ENCODE results near the gene USP31.
"Not testable (repeated sequence)": the region's sequence is repeated elsewhere in the genome, so short reads cannot be mapped to it uniquely, and the experiment has no call there.

USP31 gene

DNA sequence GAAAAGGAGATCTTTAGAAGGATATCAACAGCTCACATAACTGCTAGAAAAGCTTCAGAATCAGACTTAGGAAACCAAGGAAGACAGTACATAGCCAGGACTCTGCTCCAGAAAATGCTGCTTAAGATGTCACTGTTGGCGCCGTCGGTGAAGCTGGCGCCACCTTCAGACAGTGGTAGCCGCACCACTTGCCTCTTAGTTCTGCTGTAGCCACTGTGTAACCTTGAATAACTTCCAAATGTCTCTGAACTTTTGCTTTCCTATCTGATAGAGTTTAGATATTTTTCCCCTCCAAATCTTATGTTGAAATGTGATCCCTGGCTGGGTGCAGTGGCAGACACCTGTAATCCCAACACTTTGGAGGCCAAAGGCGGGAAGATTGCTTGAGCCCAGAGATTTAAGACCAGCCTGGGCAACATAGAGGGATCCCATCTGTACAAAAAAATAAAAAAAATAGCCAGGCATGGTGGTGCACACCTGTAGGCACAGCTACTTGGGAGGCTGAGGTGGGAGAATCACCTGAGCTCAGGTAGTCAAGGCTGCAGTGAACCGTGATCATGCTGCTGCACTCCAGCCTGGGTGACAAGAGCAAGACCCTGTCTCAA is 6.3 kb upstream of the USP31 start:
- peak in 1 of 2 experiments; percentile 1 for DNase-seq

DNA sequence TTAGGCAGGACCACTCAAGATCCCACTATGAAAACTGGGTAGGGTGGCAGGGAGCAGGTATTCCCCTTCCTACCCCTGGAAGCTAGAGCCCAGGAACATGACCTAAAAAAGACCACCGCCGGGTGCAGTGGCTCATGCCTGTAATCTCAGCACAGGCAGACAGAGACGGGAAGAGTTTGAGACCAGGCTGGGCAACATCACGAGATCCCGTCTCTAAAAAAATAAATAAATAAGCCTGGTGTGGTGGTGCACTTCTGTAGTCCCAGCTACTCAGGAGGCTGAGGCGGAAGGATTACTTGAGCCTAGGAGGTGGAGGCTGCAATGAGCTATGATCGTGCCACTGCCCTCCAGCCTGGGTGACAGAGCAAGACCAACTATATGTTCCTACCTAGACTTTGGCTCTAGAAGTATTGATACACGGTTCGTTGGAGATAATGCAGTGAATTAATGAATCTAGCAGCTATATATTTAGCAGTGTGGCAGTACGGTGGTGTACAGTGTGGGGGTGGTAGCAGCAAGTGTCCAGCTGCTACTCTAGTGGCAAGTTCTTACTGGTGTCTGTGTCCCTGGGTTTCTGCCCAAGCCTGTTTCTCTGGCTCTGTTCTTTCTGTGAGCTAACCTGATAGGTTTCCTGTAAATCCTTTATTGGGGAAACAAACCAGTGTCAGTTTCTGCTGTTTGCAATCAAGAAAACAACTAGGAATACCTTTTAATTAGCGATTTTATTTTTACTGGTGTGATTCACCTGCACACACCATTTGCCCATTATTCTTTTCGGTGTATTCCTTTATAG is 3.3 kb upstream of the USP31 start:
- DNase-seq, result no peak

DNA sequence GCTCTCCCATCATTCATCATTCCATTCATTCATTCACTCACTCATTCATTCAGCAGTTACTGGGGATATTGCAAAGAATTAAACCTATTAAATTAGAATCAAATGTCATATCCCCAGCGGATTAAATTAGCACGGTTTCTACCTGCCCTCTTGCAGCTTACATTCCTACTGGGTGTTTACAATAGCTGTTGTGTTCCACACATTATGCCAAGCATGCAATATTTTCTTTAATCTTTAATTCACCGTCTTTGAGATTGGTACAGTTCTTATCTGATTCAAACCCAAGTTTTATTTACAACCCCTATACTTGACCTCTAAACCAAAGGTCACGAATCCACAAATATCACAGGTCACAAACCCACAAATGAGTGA is 727 bp upstream of the USP31 start:
- DNase-seq, result no peak

DNA sequence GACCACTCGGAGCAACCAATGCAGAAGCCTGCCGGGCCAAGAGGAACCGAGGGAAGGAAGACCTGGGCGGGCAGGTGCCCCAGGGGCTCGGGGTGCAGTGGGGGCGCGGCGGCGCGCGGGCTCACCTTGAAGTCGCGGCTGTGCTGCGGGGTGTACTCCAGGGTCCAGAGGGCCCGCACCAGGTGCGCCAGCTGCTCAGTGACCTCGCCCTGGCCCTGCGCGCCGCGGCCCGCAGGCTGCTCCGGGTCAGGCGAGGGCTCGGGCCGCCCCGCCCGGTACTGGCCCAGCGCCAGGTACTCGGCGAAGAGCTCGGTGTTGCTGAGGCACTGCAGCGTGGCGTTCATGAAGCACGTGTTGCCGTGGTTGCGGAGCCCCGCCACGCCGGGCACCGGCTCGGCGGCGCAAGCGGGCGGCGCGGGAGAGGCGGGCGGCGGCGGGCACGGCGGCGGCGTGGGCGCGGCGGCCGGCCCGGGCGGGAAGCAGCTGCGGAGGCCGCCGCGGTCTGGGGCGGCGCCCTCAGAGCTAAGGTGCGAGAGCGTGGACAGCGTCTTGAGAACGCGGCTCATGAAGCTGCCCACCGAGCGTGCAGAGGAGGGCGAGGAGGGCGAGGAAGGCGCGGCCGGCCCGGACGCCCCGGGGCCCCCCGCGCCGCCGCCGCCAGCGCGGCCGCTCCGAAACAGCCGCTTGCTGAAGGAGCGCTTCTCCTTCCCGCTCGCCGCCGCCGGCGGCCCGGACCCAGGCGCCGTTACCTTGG is 562 bp downstream of the USP31 start:
- DNase-seq, result peak in 1 of 2 experiments; percentile 61

DNA sequence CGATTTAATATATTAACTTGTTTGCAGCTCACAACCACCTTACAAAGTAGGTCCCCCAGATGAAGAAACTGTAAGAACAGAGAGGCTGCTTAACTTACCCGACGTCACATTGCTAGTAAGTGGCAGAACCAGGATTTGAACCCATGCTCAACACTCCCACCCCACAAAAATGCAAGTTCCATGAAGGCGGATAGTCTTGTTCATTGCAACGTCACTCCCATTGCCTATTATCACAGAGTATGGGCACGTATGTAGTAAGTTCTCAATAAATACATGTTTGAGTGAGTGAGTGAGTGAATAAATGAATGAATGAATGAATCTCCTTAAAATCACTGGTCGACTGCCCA is 1.1 kb downstream of the USP31 start:
- DNase-seq, result no peak

DNA sequence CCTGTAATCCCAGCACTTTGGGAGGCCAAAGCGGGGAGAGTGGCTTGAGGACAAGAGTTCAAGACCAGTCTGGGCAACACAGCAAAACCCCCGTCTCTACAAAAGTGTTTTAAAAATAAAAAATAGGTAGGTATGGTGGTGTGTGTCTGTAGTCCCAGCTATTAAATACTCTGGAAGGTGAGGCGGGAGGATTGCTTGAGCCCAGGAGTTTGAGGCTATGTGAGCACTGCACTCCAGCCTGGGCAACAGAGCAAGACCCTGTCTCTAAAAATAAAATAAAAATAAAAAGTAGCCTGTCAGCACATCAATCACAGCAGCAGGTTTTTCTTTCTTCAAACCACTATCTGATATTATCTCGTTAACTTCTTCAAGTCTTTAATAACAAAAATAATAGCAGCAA is 1.6 kb downstream of the USP31 start:
- DNase-seq, result no peak

DNA sequence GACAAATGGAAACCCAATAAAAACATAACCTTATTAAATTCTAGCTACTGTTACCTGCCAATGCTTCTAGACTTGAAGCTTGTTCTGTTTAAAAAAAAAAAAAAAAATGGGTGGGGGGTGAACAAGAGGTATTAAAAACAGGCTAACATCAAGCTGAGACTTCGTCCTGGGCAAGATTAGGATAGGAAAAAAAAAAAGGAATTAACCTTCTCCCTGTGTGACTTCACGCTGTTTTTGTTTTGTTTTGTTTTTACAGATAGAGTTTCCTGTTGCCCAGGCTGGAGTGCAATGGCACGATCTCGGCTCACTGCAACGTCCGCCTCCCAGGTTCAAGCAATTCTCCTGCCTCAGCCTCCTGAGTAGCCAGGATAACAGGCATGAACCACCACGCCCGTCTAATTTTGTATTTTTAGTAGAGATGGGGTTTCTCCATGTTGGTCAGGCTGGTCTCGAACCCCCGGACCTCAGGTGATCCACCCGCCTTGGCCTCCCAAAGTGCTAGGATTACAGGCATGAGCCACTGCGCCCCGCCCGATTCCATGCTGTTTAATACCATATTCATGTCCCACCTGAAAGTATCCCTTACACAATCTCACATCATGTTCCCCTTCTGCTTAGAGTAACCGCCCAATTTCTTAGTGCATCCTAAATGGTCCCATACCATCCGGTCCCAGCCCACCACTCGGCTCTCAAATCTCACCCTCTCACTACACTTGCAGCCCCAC is 2.2 kb downstream of the USP31 start:
- DNase-seq, result no peak

DNA sequence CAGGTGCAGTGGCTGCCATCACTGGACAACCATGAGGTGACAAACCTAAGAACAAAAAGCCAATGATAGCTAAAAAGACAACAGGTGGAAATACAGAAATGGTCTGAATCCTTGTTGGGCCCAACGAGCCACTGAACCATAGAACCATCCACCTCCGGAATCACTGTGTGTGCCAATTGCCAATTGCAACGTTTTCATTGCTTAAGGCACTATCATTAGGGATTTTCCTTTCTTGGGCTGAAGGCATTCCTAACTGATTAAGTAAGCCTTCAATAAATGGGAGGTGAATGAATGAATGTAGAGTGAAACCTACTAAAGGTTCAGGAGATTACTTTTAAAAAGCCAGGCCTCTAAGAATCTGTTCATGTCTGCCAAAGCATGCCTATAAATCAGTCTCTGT is 3.6 kb downstream of the USP31 start:
- no peak for DNase-seq

DNA sequence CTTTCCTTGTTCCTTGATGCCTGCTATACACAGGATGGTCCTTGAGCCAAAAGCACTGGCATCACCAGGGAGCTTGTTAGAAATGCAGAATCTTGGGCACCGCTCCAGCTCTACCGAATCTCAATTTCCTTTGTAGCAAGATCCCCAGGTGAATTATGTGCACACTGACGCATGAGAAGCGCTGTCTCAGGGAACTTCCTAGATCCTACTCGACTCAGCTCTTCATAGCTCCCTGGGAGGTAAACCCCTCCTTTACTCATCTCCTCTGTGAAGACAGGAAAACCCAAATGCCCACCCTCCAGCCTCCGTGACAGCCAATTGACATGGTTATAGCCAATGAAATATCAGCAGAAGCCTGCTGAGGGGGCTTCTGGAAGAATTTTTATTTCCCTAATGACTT is 4.1 kb downstream of the USP31 start:
- DNase-seq, result no peak

DNA sequence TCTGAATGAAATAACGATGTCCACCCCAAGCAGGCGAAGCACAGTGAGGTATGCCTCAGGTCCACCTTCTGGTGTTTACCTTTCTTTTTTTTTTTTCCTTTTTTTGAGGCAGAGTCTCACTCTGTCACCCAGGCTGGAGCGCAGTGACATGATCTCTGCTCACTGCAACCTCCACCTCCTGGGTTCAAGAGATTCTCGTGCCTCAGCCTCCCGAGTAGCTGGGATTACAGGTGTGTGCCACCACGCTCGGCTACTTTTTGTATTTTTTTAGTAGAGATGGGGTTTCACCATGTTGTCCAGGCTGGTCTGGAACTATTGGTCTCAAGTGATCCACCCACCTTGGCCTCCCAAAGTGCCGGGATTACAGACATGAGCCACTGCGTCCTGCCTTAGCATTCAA is 4.9 kb downstream of the USP31 start:
- DNase-seq, result not testable (repeated sequence)

DNA sequence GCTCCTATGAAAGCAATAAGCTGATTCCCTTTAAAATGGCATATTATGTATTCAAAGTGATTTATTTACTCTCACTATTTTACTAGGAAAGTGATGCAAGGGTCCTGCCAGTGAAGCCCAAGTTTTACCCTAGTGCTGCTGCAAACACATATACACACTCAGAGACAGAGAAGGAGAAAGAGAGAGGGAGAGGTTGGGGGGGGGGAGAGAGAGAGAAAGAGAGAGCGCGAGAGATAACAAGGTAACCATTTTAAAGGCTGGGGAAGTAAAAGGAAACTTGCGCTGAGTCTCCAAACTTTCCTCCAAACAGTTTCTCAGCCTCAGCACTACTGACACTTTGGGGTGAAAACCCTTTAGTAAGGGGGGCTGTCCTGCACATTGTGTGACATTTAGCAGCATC is 5.9 kb downstream of the USP31 start:
- no peak for DNase-seq

DNA sequence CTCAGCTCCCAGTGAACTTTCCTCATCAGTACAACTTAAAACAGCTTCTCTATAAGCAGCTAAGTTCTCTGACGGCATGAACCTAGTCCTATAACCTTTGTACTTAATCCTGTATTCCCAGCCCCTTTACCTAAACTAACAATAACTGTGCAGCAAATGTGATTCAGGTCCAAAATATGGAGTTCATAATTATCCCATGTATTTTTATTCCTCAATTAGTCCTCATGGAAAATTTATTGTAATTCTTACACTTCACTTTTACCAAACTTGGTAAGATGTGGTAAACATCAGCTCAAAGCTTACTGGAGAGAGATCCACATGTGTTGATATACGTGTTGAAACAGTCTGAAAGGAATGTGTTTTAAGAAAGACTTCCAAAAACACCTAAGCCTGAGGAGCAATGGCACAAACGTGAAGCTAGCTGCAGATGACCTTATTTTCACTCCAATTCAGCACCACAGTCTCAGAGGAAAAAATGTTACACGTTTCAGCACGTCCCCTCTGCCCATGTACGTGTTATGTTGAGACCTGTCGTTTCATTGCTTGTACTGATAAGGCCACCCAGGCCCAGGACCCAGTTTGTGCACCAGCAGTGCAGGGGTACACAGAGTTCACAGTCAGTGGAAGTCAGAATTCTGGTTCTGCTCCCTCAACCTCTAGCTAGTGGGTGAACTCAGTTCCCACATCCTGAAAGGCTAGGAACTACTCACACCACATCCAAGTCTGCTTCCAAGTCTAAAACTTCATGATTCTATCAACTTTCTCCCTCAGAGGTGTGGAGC is 7.1 kb downstream of the USP31 start:
- DNase-seq, result no peak

DNA sequence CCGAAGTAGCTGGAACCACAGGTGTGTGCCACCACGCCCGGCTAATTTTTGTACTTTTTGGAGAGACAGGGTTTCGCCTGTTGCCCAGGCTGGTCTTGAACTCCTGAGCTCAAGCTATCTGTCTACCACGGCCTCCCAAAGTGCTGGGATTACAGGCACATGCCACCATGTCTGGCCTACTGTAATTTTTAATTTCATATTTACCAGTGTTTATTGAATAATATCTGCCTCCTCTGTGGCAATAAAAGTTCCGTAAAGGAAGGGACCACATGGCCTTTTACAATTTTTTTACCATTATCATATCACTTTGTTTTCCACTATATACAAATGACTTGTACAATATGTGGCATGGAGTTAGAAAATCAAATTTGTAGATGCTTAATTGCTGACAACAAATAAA is 7.8 kb downstream of the USP31 start:
- no peak for DNase-seq

DNA sequence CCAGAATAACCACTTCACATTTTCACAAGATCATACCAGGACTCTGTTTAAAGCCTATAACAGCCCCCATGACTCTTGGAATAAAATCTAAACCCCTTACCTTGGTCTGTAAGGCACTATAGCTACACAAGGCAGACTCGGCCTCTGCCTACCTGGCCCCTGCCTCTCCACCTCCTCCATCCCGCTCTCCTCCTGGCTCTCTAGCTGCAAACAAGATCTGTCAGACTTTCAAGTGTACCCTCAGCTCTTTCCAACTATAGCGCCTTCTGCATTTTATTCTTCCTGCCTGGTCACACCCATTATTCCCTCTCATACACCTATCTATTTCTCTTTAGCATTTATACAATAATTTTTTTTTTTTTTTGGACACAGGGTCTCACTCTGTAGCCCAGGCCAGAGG is 8.2 kb downstream of the USP31 start:
- no peak for DNase-seq

DNA sequence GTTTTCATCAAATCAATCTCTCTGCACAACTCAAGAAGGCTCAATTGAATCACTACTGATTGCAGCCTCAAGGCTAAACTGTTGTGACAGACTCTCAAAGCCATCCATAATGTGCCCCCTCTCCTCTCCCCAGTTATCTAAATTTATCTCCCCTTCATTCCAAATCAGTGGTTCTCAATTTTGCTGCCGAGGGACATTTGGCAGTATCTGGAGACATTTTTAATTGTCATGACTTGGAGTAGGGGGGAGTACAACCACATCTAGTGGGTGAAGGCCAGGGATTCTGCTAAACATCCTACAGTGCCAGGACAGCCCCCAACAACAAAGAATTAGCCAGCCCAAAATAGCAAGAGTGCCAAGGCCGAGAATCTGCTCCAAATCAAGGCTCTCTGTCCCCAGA is 9.1 kb downstream of the USP31 start:
- no peak for DNase-seq

DNA sequence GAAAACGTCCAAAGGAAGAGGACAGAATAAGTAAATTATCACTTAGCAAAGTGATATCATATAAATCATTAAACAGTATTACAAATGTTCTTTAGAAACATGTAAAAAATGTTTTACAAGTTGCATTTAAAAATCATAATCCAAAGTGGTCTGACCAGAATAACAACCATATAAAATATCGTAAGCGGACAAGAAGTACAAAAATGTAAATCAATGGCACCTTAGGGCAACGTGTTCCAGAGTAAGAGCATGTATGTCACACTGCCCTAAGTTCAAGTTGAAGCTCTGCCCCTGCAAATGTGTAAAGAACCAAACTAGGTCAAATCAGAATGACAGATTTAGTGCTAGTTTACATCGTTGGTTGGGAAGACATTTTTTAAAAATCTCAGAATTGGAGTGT is 11.4 kb downstream of the USP31 start:
- DNase-seq, result no peak

DNA sequence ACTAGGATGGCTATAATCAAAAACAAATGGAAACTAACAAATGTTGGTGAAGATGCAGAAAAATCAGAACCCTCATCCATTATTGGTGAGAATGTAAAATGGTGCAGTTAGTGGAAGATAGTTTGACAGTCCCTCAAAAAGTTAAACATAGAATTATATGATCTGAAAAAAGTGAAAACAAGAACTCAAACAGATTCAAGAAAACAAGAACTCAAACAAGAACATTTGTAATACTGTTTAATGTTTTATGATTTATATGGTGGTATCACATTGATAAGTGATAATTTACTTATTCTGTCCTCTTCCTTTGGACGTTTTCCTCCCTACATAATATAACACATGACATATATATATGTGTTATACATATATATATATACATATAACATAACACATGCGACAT is 12.0 kb downstream of the USP31 start:
- DNase-seq, result no peak

DNA sequence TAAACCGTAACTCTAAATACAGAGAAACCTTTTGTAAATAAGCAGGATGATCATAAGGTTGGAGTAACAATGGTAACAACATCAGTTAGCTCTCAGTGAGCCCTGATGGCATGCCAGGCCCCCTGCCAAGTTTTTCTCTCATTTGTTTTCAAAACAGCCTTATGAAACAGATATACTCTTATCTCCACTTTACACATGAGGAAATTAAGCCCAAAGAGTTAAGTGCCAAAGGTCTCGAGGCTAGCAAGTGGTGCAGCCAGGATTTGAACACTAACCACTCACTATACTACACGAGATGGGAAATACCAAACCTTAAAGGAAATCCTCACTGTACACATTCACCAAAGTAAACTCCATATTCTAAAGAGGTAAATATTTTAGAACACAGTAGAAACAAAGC is 15.0 kb downstream of the USP31 start:
- DNase-seq, result no peak

DNA sequence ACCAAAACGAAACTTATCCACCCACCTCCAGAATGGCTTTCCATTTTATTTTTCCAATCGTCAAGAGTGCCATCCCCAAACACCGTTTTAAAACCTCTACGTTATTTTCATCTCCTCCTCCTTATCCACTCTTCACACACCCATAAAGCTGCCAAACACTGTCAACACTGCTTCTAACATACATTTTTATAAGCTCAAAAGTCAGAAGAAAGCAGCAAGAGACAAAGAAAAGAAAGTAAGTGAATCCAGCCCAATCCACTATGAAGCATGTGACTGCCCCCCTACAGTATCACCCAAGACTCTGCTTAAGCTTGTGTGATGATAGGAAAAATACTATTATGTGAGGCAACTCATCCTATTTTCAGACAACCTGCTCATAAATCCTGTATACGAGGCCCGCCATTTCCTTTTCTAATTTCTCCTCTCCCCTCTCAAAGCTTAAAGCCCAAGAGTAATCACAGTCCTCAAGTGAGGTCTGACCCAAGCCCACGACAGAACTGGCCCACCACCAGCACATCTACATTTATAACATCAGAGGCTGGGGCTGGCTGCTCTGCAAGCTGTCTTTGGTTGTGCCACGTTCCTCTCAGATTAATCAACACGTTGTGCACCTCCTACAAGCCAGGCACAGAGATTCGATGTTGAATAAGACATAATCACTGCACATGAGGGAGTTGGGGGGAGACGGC is 16.3 kb downstream of the USP31 start:
- no peak for DNase-seq

DNA sequence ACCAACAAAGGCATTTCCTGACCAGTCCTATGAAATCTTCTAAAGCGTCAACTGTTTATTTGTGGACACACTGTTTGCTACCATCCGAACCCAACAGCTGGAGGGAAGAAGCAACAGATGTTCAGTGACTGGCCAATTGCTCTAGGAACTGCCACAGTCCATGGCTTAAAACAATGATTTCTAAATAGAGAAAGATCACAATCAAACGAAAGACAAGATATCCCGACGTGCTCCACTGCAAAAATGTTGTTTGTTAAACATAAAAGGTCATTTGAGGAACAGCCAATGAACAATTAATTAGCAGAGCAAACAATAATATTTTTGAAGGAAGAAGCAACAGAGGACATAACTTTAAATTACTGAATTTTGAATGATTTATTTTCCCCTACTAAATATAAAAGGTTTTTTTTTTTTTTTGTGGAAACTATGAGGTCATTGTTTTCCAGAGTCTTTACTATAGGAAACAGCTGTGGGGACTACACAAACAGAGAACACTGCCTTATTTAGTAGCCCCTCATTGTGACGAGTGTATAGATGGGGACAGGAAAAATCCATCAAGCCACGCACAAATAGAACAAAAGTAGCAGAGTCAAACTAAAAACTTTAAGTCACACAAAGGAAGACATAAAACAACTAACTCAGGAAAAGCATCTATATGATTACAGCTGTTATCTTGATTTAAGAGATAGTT is 17.2 kb downstream of the USP31 start:
- no peak for DNase-seq

DNA sequence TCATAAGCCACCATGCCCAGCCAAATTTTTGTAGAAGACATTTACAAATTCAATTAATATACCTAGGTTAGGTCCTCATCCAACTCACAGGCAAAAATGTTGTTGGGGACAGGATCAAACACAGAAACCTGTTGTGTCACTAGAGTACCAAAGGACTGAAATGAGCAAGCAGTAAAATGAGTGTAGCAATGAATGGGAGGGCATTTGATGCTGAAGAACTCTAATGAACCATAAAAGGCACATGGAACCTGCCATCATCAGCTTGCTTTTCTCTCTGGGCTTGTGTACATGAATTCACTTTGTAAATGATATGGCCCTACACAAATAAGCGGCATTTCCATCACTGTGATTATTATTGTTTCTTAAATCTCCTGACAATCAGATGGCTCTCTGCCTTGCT is 17.8 kb downstream of the USP31 start:
- DNase-seq, result no peak

DNA sequence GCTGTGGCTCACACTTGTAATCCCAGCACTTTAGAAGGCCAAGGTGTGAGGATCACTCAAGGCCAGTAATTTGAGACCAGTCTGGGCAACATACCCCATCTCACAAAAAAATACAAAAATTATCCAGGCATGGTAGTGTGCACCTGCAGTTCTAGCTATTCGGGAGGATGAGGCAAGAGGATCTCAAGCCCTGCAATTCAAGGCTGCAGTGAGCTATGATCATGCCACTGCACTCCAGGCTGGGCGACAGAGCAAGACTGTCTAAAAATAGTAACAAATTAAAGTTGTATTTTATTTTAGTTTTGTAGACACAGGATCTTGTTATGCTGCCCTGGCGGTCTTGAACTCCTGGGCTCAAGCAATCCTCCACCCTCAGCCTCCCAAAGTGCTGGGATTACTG is 18.2 kb downstream of the USP31 start:
- no peak for DNase-seq

All from NCI-H446 (cell line).